ENCODE results near the gene DNAJC12.

DNAJC12 gene

GRCh38 chr10:67760272-67760671, 77.7 kb downstream of the DNAJC12 start:
- no peak for DNase-seq

Measured in amniotic stem cell (primary cell).